ENCODE measurements around the gene CHSY1.

DNA sequence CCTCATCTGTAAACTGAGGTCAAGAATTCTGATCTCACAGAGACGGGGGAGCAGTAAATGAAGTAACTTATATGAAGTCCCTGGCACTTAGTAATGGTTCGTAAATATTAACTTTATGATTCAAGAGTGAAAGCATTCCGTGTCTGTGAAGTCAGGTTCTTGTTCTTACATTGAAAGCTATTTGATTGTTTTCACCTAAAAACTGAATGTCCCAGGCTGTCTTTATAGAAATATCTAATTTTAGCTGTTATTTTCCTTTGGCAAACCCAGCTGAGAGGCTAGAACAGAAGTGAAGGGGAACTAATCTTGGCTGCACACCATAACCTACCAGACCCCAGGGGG, 84.5 kb downstream of the CHSY1 start:
- TF ChIP-seq GATA3 (IDR thresholded peaks at IDR 0.05; ENCODE audit: low read depth, low read length) = no peak
- TF ChIP-seq GATA2 (IDR thresholded peaks at IDR 0.05; ENCODE audit: low read depth, low read length) = no peak

Measured in SH-SY5Y (cell line).